Activated T-cell treated with anti-CD3 and anti-CD28 coated beads for 24 hours (primary cell): ENCODE data around the gene SPNS1.
"Not testable (repeated sequence)": the region's sequence is repeated elsewhere in the genome, so short reads cannot be mapped to it uniquely, and the experiment has no call there.

Experiments used
- DNase-seq: peaks from one replicate; pipeline ENCODE4 v3.0.0-alpha.2; 2020; ENCODE audit warnings: low read depth

SPNS1 gene

DNA sequence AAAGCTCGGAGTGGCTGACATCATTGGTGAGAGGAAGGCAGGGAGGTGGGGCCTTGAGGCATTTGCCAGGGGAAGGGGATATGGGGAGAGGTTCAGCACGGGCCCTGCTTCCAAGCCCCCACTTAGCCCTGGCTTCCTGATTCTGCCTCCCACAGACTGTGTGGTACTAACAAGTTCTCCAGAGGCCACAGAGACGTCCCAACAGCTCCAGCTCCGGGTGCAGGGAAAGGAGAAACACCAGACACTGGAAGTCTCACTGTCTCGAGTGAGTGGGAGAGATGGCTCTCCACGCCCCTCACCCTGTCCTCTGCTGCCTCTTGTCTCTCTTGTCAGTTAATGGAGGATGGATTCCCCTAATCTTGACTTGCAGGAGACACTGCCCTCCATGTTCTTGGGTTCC is 15.7 kb upstream of the SPNS1 start:
- no peak for DNase-seq

GRCh38 chr16:28964072-28964471 is 10.5 kb upstream of the SPNS1 start:
- no peak for DNase-seq

DNA sequence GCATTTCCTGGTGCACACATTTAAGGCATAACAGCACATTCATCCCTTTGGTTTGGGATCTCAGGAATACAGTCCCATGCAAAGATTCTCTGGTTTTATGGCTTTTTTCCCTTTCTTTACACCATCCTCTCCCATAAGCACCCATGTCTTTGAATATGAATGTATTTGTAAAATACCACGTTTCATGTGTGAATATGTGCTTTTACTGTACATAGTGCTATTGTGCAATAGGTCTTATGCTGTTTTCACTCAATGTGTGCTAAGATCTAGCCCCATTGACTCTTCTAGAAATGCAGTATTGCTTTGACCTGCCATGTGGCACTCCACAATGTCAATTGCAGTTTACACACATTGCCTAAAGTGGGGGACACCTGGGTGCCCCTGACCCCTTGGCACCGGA is 10.1 kb upstream of the SPNS1 start:
- no peak for DNase-seq

GRCh38 chr16:28967156-28967555 is 7.4 kb upstream of the SPNS1 start:
- DNase-seq, result no peak

GRCh38 chr16:28969696-28970095 is 4.9 kb upstream of the SPNS1 start:
- not testable (repeated sequence) for DNase-seq

GRCh38 chr16:28974007-28974436 is 556 bp upstream of the SPNS1 start:
- peak; percentile 31 for DNase-seq

- no peak for DNase-seq
These were observed 601 bp downstream of the SPNS1 start for GRCh38 chr16:28975158-28975599.

DNA sequence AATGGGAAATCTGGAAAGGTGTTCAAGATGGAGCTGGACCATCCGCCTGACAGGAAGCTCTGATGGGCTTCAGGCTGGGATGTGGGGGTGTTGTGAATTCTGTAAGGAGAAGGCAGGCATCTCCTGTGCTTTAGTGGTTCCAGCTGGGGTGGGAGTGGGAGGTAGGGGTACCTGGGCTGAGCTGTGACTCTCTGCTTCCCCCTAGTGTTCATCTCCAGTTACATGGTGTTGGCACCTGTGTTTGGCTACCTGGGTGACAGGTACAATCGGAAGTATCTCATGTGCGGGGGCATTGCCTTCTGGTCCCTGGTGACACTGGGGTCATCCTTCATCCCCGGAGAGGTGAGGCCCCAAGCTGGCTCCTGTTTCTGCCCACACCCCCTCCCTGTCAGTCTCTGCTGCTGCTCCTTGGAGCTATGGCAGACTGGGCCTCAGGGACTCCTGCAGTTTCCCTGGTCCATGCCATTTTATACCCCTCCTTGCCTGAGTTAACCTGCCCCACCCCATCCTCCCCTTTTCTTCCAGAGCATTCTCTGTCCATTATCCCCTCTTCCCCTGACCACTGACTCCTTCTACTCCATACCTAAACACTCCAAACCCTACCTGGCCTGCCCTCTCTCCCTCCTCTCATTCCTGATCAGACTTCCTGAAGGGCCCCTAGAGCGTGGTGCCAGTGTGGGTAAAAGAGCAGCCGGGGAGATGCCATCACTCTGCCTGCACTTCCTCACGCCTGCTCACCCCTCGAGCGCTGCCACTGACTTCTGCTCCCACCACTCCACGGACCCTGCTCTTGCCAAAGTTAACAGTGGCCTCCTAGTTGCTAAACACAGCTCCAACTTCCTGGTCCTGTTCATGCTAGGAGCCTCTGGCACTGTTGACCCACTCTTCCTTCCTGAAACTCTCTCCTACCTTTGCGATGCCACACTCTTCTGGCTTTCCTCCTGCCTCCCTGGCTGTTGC is 3.4 kb downstream of the SPNS1 start:
- DNase-seq, result no peak

- DNase-seq, result not testable (repeated sequence)
These were observed 5.8 kb downstream of the SPNS1 start for GRCh38 chr16:28980330-28980729.

- no peak for DNase-seq
These were observed 6.4 kb downstream of the SPNS1 start for GRCh38 chr16:28980929-28981328.

DNA sequence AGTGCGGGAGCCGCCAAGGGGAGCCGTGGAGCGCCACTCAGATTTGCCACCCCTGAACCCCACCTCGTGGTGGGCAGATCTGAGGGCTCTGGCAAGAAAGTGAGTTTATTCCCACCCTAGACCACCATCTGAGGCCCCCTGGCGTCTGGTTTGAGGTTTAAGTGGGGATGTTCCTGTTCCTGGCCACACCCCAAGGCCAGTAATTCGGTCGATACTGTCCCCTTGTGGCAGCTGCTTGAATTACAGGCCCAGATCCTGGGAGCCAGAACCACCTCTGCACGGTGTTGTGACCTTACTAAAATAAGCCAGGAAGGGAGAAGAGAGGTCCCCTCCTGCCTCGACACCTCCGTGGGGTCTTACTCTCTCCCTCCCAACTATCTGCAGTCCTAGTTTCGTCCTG is 6.9 kb downstream of the SPNS1 start:
- DNase-seq, result peak; percentile 47

DNA sequence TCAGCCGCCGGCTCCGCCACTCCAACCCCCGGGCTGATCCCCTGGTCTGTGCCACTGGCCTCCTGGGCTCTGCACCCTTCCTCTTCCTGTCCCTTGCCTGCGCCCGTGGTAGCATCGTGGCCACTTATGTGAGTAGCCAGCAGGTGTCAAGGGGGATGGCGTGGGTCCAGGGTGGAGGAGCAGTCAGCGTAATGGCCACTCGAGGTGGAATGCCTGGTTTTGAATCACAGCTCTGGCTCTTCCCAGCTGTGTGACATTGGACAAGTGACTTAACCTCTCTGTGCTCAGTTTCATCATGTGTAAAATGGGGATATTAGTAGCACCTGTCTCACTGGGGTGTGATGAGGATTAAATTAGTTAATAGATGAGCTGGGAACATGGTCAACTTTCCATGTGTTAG is 7.8 kb downstream of the SPNS1 start:
- DNase-seq, result no peak

- DNase-seq, result no peak
These were observed 8.4 kb downstream of the SPNS1 start for GRCh38 chr16:28982949-28983348.

GRCh38 chr16:28983644-28984043 is 9.1 kb downstream of the SPNS1 start:
- no peak for DNase-seq

- DNase-seq, result no peak
These were observed 9.5 kb downstream of the SPNS1 start for GRCh38 chr16:28984091-28984490.

DNA sequence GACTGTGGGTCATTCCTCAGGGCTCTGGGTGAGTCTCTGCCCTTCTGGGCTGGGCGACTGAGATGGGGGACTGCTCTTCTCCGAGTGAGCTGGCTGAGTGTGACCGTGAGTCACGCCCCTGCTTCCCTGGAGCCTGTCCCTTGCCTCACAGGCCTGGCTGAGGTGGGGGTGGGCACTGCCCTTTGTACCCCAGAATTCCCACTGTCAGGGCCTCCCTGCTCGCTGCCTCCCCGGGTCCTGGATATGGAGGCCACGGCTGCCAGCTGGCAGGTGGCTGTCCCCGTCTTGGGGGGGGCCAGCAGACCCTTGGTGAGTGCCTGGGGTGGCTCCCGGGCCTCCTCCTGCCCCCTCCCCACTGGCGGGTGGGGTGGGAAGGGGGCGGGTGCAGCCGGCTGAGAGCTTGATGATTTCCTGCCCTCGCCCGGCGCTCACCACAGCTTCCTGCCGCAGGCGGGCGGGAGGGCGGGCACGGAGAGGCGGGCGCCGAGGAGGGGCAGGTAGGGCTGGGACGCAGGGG is 10.1 kb downstream of the SPNS1 start, which contains the start of gene LAT:
Gene LAT (plus strand): TSS at position 434 of the 517 bp plus-strand sequence. CDS start 366 bp downstream, outside the sequence.
- DNase-seq, result peak; percentile 68

DNA sequence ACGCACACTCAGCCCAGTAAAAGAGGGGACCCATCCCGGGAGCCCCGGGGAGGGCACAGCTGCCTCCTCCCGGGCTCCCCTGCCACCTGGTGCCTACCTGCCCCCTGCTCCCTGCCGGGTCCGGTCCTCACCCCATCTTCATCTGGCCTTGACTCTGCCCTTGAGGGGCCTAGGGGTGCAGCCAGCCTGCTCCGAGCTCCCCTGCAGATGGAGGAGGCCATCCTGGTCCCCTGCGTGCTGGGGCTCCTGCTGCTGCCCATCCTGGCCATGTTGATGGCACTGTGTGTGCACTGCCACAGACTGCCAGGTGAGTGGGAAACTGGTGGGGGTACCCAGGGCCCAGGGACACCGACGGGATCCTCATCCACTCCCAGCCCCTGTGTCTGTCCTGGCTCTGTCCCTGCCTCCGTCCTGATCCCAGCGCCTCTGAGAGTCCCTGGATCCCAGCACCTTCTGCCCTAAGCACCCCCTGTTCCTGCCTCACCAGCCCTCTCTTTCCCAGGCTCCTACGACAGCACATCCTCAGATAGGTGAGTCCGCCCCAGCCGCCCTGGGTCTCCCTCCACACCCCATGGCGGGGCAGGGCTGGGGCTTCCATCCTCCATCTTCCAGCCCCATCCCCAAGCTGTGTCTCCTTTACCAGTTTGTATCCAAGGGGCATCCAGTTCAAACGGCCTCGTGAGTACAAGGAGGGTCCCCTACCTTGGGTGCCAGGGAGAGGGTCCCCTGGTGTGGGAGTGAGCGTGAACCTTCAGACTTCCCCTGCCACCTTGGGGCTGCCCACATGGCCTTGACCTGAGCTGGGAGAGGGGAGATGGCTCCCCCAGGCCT is 10.8 kb downstream of the SPNS1 start:
- DNase-seq, result no peak

- no peak for DNase-seq
These were observed 11.5 kb downstream of the SPNS1 start for GRCh38 chr16:28986046-28986445.

- DNase-seq, result no peak
These were observed 11.9 kb downstream of the SPNS1 start for GRCh38 chr16:28986492-28986891.

DNA sequence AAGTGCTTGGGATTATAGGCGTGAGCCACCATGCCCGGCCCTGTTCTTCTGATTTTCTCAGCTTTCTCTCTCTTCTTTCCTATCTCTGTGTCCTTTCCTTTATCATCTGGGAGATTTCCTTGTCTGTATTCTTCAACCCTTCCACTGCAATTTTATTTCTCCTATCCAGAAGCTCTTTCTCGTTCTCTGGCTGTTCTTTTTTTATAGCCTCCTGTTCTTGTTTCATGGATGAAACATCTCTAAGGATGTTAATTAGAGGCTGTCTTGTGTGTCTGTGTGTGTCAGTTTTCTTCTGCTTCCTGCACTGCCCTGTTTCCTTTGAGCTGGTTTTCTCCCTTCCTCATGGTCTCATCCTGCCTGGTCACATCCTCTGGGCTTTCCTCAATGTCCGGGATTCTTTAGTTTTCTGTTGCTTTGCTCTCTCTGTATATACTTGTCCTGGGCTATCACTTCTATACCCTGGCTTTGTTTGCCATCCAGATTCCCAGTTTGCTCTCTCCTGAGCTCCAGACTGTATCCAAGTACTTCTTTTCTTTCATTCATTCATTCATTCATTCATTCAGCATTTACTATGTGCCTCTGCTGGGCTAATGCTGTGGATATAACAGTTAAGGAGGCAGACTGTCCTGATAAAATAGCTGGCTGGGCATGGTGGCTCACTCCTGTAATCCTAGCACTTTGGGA is 12.7 kb downstream of the SPNS1 start:
- no peak for DNase-seq

DNA sequence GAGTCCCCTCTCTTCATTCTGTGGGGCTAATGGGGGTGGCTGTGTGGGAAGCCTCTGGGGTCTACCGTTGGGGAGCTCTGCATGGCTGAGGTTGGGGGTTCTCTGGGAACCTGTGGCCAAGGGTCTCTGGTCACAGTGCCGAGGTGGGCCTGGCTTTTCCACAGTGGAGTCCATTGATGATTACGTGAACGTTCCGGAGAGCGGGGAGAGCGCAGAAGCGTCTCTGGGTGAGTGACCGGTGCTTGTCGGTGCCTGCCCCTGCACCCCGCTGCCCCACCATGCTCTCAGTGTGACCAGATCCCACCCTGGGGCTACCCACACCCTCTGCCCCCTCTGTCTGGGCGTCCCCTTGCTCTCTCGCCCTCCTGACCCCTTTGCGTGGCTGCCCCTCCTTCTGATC is 14.8 kb downstream of the SPNS1 start:
- DNase-seq, result no peak
